ENCODE data around the gene PTPRCAP.

PTPRCAP gene

DNA sequence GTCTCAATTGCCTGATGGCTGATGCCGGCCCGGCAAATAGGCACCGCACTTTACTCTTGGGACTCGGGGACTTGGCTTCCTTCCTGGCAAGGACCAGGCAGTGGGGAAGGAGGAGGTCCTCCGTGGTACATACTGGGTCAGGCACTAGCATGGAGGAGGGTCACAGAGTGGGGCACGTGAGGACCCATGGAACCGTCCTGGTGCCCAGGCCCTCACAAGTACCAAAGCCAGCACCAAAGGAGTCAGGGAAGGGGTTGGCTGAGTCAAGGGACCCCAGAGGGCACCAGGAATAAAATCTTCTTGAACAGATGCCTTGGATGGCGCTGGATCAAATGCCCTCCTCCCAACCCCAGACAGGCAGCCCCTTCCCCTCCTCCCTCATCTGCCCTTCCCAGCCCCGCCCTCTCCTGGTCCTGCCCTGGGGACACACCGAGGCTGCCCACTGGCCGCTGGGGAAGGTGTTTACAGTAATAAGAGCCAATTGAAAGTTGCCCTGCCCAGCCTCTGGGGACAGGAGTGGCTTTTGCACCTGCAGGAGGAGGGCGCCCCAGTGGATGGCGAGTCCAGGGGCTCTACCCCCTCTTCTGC, 27.6 kb downstream of the PTPRCAP start:
- Histone ChIP-seq H3K27ac (no peak overlapping the region), H3K4me3 (no peak overlapping the region)
- DNase-seq (ENCODE audit: low spot score) = no peak
- TF ChIP-seq, protein P1, sequence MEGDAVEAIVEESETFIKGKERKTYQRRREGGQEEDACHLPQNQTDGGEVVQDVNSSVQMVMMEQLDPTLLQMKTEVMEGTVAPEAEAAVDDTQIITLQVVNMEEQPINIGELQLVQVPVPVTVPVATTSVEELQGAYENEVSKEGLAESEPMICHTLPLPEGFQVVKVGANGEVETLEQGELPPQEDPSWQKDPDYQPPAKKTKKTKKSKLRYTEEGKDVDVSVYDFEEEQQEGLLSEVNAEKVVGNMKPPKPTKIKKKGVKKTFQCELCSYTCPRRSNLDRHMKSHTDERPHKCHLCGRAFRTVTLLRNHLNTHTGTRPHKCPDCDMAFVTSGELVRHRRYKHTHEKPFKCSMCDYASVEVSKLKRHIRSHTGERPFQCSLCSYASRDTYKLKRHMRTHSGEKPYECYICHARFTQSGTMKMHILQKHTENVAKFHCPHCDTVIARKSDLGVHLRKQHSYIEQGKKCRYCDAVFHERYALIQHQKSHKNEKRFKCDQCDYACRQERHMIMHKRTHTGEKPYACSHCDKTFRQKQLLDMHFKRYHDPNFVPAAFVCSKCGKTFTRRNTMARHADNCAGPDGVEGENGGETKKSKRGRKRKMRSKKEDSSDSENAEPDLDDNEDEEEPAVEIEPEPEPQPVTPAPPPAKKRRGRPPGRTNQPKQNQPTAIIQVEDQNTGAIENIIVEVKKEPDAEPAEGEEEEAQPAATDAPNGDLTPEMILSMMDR (IDR thresholded peaks at IDR 0.05) = no peak

DNA sequence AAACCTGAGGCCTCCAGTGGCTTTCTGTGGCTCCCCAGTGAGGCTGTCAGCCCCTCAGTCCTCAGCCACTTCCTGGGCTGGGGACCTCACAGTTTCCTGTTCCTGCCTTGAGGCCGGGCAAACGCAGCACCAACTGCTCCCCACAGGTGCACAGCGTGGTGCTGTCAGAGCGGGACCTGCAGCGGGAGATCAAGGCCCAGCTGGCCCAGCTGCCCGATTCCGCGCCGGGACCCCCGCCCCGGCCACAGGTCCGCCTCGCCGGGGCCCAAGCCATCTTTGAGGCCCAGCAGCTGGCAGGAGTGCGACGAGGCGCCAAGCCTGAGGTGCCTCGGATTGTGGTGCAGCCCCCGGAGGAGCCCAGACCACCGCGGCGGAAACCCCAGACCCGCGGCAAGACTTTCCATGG, 28.2 kb downstream of the PTPRCAP start:
- no peak overlapping the region for H3K27ac ChIP-seq
- DNase-seq (ENCODE audit: low spot score) = no peak
- H3K4me3 ChIP-seq = no peak overlapping the region
- TF ChIP-seq, protein P1 (IDR thresholded peaks at IDR 0.05) = no peak

DNA sequence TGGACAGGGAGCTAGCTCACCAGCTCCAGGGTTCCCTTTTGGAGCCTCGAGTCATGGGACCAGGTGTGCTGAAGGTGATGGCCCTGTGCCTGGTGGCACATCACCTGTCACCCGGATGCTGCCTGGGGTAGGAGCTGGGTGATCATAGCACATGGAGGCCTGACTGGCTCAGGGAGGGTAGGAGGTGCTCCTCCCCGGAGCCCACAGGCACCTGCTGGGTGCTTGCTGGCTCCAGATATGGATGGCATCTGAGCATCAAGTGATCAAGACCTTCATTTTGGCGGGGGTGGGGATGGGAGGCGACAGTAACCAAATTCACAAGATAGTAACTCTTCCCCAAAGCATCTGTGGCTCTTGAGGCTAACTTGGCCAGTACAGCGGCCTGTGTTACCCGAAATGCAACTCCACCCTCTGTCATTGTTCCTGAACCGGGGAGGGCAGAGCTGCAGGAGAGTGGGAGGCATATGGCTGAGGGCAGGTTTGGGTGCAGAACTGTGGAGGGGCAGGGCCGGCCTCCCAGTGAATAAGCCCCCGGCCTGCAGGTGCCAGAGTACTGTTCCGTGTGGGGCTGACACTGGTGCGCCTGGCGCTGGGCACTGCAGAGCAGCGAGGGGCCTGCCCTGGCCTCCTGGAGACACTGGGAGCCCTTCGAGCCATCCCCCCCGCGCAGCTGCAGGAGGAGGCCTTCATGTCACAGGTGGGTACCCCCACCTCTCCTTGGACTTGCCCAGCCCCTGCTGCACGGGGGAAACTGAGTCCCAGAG, 28.9 kb downstream of the PTPRCAP start:
- Histone ChIP-seq H3K4me3 (no peak overlapping the region), H3K27ac (no peak overlapping the region)
- TF ChIP-seq, protein P1 (IDR thresholded peaks at IDR 0.05) = no peak
- DNase-seq (ENCODE audit: low spot score) = no peak

DNA sequence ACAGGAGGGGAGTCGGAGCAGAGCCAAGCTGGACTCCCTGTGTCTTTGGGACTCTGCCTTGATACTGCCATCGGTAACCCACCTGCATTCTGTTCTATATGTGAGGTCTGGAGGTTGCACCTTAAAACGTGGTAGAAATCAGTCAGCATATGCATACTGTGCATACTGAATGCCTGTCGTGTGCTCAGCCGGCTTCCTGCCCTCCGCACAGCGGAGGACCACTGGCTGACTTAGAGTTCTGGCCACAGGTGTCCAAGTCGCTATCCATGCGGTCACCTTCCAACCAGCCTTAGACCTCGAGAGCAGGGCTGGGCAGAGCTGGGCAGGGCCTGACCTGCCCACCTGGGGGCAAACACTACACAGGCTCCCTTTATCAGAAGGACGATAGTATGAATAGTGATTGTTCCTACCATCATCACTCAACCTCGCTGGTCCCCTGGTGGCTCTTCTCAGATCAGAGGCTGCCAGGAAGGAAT, 29.8 kb downstream of the PTPRCAP start:
- Histone ChIP-seq H3K4me3 (no peak overlapping the region), H3K27ac (no peak overlapping the region)
- TF ChIP-seq, protein P1 (IDR thresholded peaks at IDR 0.05) = no peak

DNA sequence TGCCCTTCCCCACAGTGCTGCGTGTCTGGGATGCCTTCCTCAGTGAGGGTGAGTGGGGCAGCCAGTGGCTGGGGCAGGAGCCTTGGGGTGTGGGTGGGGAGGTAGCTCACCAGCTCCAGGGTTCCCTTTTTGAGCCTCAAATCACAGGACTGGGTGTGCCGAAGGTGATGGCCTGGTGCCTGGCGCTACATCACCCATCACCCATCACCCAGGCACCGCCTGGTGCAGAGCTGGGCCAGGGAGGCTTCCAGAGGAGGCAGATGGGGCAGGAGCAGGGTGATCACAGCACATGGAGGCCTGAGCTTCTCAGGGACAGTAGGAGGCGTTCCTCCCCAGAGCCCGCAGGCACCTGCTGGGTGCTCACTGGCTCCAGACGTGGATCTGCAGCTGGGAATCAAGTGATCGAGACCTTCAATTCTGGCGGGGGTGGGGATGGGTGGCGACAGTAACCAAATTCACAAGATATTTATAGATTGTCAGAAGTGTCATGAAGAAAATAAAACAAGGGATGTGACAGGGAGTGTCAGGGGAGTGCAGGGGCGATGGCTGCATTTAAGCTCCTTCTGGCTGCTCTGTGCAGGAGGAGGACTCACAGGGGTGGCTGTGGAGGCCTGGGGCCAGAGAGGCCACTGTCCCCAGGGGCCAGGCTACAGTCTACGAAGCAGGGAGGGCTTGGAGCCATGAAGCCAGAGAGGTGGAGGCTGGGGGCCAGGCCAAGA, 30.4 kb downstream of the PTPRCAP start:
- Histone ChIP-seq H3K27ac (no peak overlapping the region), H3K4me3 (no peak overlapping the region)

More for the DNA sequence above, 29.8 kb downstream of the PTPRCAP start:
- no peak for DNase-seq (ENCODE audit: low spot score)

DNA sequence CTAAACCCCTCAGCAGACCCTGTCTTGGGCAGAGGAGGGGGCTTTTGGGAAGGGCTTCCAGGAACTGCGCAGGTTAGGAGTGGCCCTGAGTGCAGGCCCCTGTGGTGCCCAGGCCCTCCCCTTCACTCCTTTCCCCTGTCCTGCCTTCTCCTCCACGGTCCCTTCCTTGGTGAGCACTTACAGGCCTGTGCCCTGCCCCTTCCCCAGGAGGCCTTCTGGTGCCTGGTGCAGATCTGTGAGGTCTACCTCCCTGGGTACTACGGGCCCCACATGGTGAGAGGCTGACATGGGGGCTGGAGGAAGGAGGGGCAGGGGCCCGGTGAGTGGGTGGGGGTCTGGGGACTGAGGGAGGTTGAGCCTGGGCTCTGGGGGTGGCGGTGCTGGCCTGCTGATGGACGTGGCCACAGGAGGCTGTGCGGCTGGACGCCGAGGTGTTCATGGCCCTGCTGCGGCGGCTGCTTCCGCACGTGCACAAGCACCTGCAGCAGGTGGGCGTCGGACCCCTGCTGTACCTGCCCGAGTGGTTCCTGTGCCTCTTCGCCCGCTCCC, 31.0 kb downstream of the PTPRCAP start:
- Histone ChIP-seq H3K27ac (no peak overlapping the region), H3K4me3 (no peak overlapping the region)
- DNase-seq (ENCODE audit: low spot score) = no peak
- TF ChIP-seq, protein P1 (IDR thresholded peaks at IDR 0.05) = no peak

More for the DNA sequence above, 30.4 kb downstream of the PTPRCAP start:
- DNase-seq (ENCODE audit: low spot score) = no peak
- TF ChIP-seq, protein P1 (IDR thresholded peaks at IDR 0.05) = no peak

Data from coronary artery (tissue), 2 donors.